Endothelial cell (in vitro differentiated cells): ENCODE data around the gene CSKMT. TPM values are rescaled to one million over a fixed set of nuclear protein-coding genes. Genes with fewer than 3 reads are reported as not detected.
"Not testable (repeated sequence)": the region's sequence is repeated elsewhere in the genome, so short reads cannot be mapped to it uniquely, and the experiment has no call there.

Source experiments
- DNase-seq: peaks from one replicate; pipeline ENCODE4 v3.0.0; 2021; ENCODE audit warnings: low spot score
- H3K27ac Mint-ChIP-seq: one replicate; pipeline ENCODE4 v1.8.0; 2021; ENCODE audit warnings: mixed read lengths, inconsistent platforms; ENCODE audit not compliant: unreplicated experiment
- H3K27me3 Mint-ChIP-seq: one replicate; pipeline ENCODE4 v1.8.0; 2021; ENCODE audit warnings: mild to moderate bottlenecking, moderate library complexity, mixed read lengths, inconsistent platforms; ENCODE audit not compliant: unreplicated experiment
- H3K36me3 Mint-ChIP-seq: one replicate; pipeline ENCODE4 v1.8.0; 2021; ENCODE audit warnings: mild to moderate bottlenecking, low read depth, mixed read lengths, inconsistent platforms; ENCODE audit not compliant: unreplicated experiment
- H3K4me1 Mint-ChIP-seq: one replicate; pipeline ENCODE4 v1.8.0; 2021; ENCODE audit warnings: mild to moderate bottlenecking, mixed read lengths, inconsistent platforms; ENCODE audit not compliant: unreplicated experiment
- H3K4me3 Mint-ChIP-seq: one replicate; pipeline ENCODE4 v1.8.0; 2021; ENCODE audit warnings: mild to moderate bottlenecking, mixed read lengths, inconsistent platforms; ENCODE audit not compliant: unreplicated experiment
- H3K9me3 Mint-ChIP-seq: one replicate; pipeline ENCODE4 v1.8.0; 2021; ENCODE audit warnings: mixed read lengths, inconsistent platforms; ENCODE audit not compliant: unreplicated experiment
- total RNA-seq: library from RNA; stranded (reverse); fragmentation: NEBNext Ultra II Directional; extraction: Animal tissue kit (Norgen Biotek cat#: 25700); gene quantifications from one replicate; pipeline ENCODE4 v1.2.1, GENCODE V29; 2021; ENCODE audit not compliant: unreplicated experiment
- TF ChIP-seq, protein P1 (sequence below): fragments of 200-600 bp; sonication (generic); IDR thresholded peaks from one replicate; pipeline ENCODE4 v1.5.0; 2021; ENCODE audit warnings: antibody characterized with exemption; ENCODE audit not compliant: unreplicated experiment

CSKMT gene
- total RNA-seq, 1 donor from 2014 or later: 8.7 TPM

DNA sequence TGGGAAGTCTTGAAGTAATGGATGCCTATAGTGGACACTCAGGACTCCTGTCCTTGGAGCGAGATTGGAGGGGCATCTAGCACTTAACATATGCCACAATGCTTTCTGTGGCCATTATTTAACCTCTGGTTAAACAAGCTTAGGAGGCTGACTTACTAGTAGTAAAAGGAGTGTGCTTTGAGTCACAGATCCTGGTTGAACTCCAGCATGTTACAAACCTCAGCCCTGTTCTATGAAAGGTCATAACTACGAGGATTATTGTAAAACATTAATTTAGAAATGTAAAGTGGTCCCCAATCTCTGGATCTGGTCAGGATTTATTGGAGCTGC lies 8.0 kb downstream of the CSKMT start:
- Mint-ChIP-seq H3K27ac (peak overlapping the region; percentile 52), H3K4me3 (peak overlapping the region; percentile 95), H3K27me3 (peaks cover 9% of the 10 kb centered on the region), H3K36me3 (peaks cover 28% of the 10 kb centered on the region), H3K9me3 (no peaks in the 10 kb centered on the region), H3K4me1 (peaks cover 24% of the 10 kb centered on the region)
- DNase-seq: no peak
- TF ChIP-seq, protein P1, sequence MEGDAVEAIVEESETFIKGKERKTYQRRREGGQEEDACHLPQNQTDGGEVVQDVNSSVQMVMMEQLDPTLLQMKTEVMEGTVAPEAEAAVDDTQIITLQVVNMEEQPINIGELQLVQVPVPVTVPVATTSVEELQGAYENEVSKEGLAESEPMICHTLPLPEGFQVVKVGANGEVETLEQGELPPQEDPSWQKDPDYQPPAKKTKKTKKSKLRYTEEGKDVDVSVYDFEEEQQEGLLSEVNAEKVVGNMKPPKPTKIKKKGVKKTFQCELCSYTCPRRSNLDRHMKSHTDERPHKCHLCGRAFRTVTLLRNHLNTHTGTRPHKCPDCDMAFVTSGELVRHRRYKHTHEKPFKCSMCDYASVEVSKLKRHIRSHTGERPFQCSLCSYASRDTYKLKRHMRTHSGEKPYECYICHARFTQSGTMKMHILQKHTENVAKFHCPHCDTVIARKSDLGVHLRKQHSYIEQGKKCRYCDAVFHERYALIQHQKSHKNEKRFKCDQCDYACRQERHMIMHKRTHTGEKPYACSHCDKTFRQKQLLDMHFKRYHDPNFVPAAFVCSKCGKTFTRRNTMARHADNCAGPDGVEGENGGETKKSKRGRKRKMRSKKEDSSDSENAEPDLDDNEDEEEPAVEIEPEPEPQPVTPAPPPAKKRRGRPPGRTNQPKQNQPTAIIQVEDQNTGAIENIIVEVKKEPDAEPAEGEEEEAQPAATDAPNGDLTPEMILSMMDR: no peak

DNA sequence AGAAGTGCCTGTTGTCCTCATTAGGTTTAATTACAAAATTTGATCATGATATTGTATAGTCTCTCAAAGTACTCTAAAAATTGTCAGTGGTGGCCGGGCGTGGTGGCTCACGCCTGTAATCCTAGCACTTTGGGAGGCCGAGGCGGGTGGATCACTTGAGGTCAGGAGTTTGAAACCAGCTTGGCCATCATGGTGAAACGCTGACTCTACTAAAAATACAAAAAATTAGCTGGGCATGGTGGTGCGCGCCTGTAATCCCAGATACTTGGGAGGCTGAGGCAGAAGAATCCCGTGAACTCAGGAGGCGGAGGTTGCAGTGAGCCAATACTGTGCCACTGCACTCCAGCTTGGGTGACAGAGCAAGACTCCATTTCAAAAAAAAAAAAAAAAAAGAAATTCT lies 10.3 kb downstream of the CSKMT start:
- Mint-ChIP-seq H3K27me3 (peaks cover 11% of the 10 kb centered on the region), H3K4me1 (peaks cover 23% of the 10 kb centered on the region), H3K36me3 (peaks cover 29% of the 10 kb centered on the region)
- DNase-seq, H3K9me3 Mint-ChIP-seq, H3K27ac Mint-ChIP-seq, H3K4me3 Mint-ChIP-seq: not testable (repeated sequence)

DNA sequence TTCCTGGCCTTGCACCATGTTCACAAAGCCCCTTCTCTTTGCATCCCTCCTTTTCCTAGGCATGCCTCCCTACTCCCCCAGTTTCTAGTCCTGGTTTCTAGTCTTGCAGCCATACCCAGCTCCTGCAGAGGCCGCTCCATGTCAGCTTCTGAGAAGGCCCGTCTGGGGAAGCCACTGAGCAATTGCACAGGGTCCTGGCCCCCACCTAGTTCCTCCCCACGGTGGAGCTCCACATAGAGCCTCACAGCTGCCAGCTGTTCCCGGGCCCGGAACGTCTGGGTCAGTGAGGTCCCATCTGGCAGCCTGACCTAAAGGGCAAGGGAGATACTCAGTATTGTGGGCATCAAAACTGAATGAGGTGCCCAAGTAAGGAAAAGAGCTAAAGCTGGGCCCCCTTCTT lies 11.6 kb downstream of the CSKMT start:
- H3K36me3 Mint-ChIP-seq: peaks cover 26% of the 10 kb centered on the region
- no peaks in the 10 kb centered on the region for H3K9me3 Mint-ChIP-seq
- H3K4me1 Mint-ChIP-seq: peaks cover 14% of the 10 kb centered on the region
- TF ChIP-seq, protein P1: no peak
- no peak overlapping the region for H3K27ac Mint-ChIP-seq
- peak overlapping the region; percentile 29 for H3K4me3 Mint-ChIP-seq
- no peak for DNase-seq
- H3K27me3 Mint-ChIP-seq: peaks cover 7% of the 10 kb centered on the region

DNA sequence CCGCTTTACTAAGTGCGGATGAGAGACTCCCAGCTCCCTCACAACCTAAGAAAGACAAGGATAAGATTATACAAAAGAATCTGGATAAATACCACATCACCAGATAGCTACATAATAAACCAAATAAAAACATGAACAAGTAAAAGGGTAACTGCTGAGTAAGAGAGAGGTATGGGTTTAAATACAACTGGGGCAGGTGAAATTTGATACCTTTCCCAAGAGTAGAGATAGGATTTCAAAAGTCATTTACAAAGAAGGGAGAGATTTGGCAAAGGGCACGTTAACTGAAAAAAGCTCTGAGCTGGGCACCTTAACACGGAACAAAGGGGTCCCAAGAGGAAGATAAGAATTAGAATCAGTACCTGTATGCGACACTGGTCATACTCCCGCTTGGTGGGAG lies 12.0 kb downstream of the CSKMT start:
- H3K4me1 Mint-ChIP-seq: peaks cover 14% of the 10 kb centered on the region
- no peaks in the 10 kb centered on the region for H3K9me3 Mint-ChIP-seq
- peaks cover 7% of the 10 kb centered on the region for H3K27me3 Mint-ChIP-seq
- TF ChIP-seq, protein P1: no peak
- DNase-seq: no peak
- H3K36me3 Mint-ChIP-seq: peaks cover 26% of the 10 kb centered on the region
- H3K27ac Mint-ChIP-seq: peak overlapping the region; percentile 33
- H3K4me3 Mint-ChIP-seq: peak overlapping the region; percentile 29

DNA sequence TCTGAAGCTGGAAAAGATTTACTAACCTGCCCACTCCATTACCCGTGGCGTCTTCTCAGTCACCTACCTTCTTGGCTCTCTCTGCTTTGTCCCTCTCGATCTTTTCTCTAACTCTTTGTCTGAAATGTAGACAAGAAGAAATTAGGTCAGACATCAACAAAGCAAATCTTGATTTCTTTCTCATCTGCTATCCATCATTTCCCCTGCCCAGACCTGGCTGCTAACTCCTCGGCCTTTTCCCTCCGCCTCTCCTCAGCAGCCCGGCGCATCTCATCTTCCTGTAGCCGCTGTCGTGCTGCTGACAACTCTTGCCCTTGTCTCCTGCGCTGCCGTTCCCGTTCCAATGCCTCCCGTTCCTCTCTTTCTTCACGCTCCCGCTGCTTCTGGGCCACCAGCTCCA lies 12.6 kb downstream of the CSKMT start:
- H3K4me1 Mint-ChIP-seq: peaks cover 12% of the 10 kb centered on the region
- H3K9me3 Mint-ChIP-seq: no peaks in the 10 kb centered on the region
- peak overlapping the region; percentile 94 for H3K4me3 Mint-ChIP-seq
- peaks cover 6% of the 10 kb centered on the region for H3K27me3 Mint-ChIP-seq
- DNase-seq: no peak
- H3K27ac Mint-ChIP-seq: peak overlapping the region; percentile 92
- TF ChIP-seq, protein P1: no peak
- H3K36me3 Mint-ChIP-seq: peaks cover 26% of the 10 kb centered on the region

DNA sequence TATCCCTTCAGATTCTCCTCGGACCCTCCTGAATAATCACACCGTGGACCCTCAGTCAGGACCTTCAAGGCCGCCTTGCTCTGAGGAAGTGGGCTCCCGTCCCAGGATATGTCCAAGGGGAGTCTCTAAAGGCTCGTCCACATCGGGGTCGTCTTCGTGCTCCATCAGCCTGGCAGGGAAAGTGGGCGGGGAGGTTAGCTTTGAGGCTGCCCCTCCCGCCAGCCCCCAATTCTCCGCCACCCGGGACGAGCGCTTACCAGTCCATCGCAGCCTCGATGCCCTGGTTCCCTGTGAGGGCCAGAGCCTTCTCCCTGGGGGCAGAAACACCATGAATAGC lies 13.3 kb downstream of the CSKMT start:
- Mint-ChIP-seq H3K9me3 (no peaks in the 10 kb centered on the region), H3K4me1 (peaks cover 8% of the 10 kb centered on the region), H3K36me3 (peaks cover 26% of the 10 kb centered on the region), H3K27ac (peak overlapping the region; percentile 92), H3K4me3 (peak overlapping the region; percentile 94), H3K27me3 (peaks cover 5% of the 10 kb centered on the region)
- no peak for DNase-seq
- TF ChIP-seq, protein P1: no peak
